Measurements from ENCODE around the gene MTG2. TPM values are rescaled to one million over a fixed set of nuclear protein-coding genes. Genes with fewer than 3 reads are reported as not detected.

Gene MTG2
- total RNA-seq, 1 experiment from 2014 or later = 27.9 TPM

- H3K27ac Mint-ChIP-seq = no peak overlapping the region
- TF ChIP-seq ATF2 (CRISPR knock-in tag; IDR thresholded peaks at IDR 0.05; ENCODE audit: borderline replicate concordance, low read depth) (no peak), STAT6 (CRISPR knock-in tag; conservative IDR thresholded peaks at IDR 0.05; ENCODE audit: low read depth) (no peak), USF2 (CRISPR knock-in tag; IDR thresholded peaks at IDR 0.05) (no peak), PRDM15 (CRISPR knock-in tag; IDR thresholded peaks at IDR 0.05) (no peak), ZNF532 (CRISPR knock-in tag; IDR thresholded peaks at IDR 0.05; ENCODE audit: borderline replicate concordance) (no peak), ATF3 (CRISPR knock-in tag; conservative IDR thresholded peaks at IDR 0.05) (no peak), TP53 (CRISPR knock-in tag; IDR thresholded peaks at IDR 0.05) (no peak), ELF4 (CRISPR knock-in tag; IDR thresholded peaks at IDR 0.05; ENCODE audit: low read depth) (no peak), CBFB (CRISPR knock-in tag; IDR thresholded peaks at IDR 0.05; ENCODE audit: low read depth) (no peak), ZNF396 (CRISPR knock-in tag; IDR thresholded peaks at IDR 0.05; ENCODE audit: borderline replicate concordance) (no peak), ZNF423 (CRISPR knock-in tag; IDR thresholded peaks at IDR 0.05) (no peak)
- no peaks in the 10 kb centered on the region for H3K9me3 Mint-ChIP-seq
- ChIA-PET POLR2A (no interaction called here), CTCF (no interaction called here)
- DNase-seq (ENCODE audit: low spot score) (no peak), ATAC-seq (no peak)
- no peak overlapping the region for H3K4me3 Mint-ChIP-seq
- peaks cover 32% of the 10 kb centered on the region for H3K27me3 Mint-ChIP-seq (ENCODE audit: low read depth)
- peaks cover 16% of the 10 kb centered on the region for H3K4me1 Mint-ChIP-seq
- no peaks in the 10 kb centered on the region for H3K36me3 Mint-ChIP-seq
Observed at GRCh38 chr20:62223571-62223970, 40.7 kb downstream of the MTG2 start.

Data from WTC11 (cell line).